Nasal cavity respiratory epithelium epithelial cell of viscerocranial mucosa (primary cell): ENCODE results near the gene RETREG2. TPM values are rescaled to one million over a fixed set of nuclear protein-coding genes. Genes with fewer than 3 reads are reported as not detected.

Experiments used
- total RNA-seq: library from RNA; depleted of rRNA; stranded (reverse); fragments of >200 nt; gene quantifications from 2 replicates; pipeline ENCODE4 v1.2.3, GENCODE V29; 2014

Gene RETREG2, protein sequence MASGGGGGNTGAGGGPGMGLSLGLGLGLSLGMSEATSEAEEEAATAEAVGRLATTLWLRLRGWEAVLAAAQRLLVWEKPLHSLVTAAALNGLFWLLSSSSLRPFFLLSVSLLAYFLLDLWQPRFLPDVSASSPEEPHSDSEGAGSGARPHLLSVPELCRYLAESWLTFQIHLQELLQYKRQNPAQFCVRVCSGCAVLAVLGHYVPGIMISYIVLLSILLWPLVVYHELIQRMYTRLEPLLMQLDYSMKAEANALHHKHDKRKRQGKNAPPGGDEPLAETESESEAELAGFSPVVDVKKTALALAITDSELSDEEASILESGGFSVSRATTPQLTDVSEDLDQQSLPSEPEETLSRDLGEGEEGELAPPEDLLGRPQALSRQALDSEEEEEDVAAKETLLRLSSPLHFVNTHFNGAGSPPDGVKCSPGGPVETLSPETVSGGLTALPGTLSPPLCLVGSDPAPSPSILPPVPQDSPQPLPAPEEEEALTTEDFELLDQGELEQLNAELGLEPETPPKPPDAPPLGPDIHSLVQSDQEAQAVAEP
- 59.1 and 87.5 TPM in 2 replicates for total RNA-seq

DNA sequence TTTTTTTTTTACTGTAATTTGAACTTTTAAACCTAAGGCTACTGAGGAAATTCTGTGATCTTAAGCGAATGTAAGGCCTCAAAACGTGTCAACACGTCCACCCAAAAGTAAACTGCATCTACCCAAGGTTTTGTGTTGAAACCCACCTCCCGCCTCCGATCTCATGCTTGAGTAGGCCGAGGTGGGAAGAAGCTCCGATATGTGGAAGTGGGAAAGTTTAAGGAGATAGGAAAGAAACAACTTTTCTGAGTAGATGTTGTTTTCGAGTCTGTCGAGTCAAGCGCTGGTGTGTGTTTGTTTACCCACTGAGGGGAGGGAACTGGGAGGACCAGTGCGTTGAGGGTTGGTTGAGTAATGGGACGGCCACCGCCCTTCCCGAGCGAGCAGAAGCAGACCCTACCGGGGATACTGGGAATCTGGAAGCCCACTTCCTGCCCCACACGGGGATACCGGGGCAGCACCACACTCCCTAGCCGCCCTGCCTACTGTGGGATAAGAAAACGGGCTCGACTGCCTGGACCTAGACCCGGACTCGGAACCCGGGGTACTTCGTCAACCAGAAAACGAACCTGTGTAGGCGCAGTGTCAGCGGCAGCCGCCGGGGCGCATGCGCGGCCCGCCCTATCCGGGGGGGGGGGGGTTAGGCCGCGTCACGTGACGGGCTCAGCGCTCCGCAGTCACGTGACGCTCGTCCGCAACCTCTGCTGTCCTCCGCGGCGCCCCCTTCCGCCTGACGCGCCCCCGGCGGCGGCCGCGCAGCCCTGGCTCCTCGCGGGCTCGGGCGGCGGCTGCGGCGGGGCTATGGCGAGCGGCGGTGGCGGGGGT, at the start of gene RETREG2:
RETREG2 (plus strand) TSS at position 724 of the 825 bp plus-strand sequence; CDS start at position 802, 78 bp downstream.

DNA sequence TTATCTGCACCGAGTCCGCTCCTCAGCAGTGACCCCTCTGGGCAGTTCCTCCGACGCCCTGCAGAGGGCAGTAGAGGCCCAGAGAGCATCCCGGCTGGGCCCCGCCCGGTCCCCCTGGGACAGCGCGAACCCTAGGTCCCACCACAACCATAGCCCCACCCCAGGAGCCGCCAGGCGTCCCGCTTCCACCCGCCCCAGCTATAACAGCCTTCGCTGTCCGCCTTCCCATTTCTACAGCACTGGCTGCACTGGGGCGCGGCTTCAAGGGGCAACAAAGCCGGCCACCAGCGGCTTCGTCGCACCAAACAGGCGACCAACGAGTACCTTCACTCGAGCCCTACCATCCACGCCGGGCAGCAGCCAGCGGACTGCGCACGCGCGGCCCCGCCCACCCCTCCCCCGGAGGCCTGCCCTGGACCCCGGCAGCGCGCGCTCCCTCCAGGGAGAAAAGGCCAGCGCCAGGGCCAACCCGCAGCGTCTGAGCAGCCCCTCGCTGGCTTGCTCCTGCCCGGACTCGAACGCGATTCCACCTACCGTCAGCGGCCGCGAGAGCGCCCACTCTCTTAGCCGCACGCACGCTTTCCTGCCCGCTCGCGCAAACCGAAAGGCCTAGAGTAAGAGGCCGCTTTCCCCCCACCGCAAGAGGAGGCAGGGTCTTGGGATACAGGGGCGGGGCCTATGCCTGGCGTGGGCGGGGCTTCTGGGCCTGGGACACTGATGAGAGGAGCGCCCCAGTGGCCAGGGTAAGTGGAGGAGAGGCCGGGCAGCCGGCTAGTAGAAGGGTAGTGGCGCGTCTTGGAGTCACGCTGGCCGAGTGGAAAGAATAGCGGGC, 17.7 kb upstream of the RETREG2 start, which contains the start of gene NHEJ1:
NHEJ1 (minus strand) TSS at position 630 of the 832 bp plus-strand sequence. CDS start 2,453 bp downstream, outside the sequence.

GRCh38 chr2:219169930-219170654, 8.0 kb upstream of the RETREG2 start, which contains the start of gene SLC23A3:
TSS of gene SLC23A3 (minus strand) at chr2:219170029. CDS start at chr2:219169984, 45 bp downstream.

GRCh38 chr2:219176818-219177551, 1.1 kb upstream of the RETREG2 start, which contains the start of gene CNPPD1:
TSS of gene CNPPD1 (minus strand) at chr2:219176925. CDS start at chr2:219176828, 97 bp downstream.

GRCh38 chr2:219206328-219207133, 28.5 kb downstream of the RETREG2 start, which contains the start of gene ZFAND2B:
TSS of gene ZFAND2B (plus strand) at chr2:219206782. CDS start at chr2:219206988, 206 bp downstream.

DNA sequence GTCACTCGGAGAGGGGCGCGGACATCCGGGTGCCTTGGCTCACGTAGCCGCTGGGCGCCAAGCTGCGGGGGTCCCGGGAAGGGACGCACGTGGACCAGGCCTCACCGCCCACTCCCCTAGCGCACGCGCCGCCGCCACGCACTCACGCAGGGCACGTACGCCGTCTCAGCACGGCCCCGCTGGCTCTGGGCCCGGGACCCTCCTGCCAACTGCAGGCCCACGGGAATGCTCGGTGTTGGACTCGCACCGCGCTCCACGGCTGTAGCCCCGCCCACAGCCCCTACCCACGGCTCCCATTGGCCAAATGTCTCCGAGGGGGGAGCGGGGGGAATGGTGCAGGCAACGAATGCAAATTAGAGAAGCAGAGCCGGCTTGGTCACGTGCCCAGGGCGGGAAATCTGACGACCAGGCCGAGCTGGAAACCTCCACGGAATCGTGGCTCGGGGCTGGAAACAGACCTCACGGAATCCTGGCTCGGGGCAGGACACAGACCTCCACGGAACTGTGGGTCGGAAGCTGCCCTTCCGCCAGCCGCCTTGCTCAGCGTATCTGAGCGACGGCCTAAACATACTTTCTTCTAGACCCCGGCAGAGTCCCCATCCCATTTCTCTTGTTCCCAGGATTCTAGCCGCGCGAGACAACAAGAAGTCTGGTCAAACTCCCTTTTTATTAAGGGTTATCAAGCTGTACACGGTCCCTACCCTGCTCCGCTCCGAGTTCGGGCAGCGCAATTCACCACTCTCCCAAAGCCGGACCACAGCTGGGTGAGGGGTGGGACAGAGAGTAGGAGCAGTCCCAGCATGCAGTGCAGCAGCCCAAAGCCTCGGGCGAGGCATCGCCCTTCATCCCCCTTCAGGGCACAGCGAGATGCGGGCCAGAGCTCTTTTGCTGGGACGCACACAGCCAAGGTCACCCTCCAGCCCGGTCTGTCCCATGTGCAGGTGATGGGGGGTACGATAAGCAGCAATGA, 40.9 kb downstream of the RETREG2 start, which contains the start of gene ABCB6:
ABCB6 (minus strand) TSS at position 227 of the 970 bp plus-strand sequence. CDS start 285 bp downstream, outside the sequence.

GRCh38 chr2:219229305-219230058, 51.4 kb downstream of the RETREG2 start, which contains the start of the genes ANKZF1 and ATG9A:
TSS of gene ANKZF1 (plus strand) at chr2:219229806. CDS start at chr2:219230258, 452 bp downstream.
TSS of gene ATG9A (minus strand) at chr2:219229636. CDS start at chr2:219228024, 1,612 bp downstream.

Other genes starting within 250 kb of the RETREG2 start
- gene CDK5R2, start 218.6 kb upstream of the RETREG2 start, total RNA-seq, result 0.07 TPM in 1 of 2 replicates, not detected in the other
- gene FEV, start 193.1 kb upstream of the RETREG2 start, total RNA-seq, result not detected in 2 replicates
- gene CRYBA2, start 184.9 kb upstream of the RETREG2 start, total RNA-seq, result not detected in 2 replicates
- gene CFAP65, start 136.8 kb upstream of the RETREG2 start, total RNA-seq, result not detected in 2 replicates
- not detected in 2 replicates for gene IHH, start 117.4 kb upstream of the RETREG2 start, total RNA-seq
- 16.7 TPM in 2 replicates for gene NHEJ1, start 17.5 kb upstream of the RETREG2 start, total RNA-seq
- gene SLC23A3, start 8.2 kb upstream of the RETREG2 start, total RNA-seq, result 0.68 and 3.8 TPM in 2 replicates
- gene CNPPD1, start 1.4 kb upstream of the RETREG2 start, total RNA-seq, result 29.2 and 32.5 TPM in 2 replicates
- 23.3 and 62.2 TPM in 2 replicates for gene ZFAND2B, start 28.5 kb downstream of the RETREG2 start, total RNA-seq
- 24.3 and 37.1 TPM in 2 replicates for gene ABCB6, start 40.7 kb downstream of the RETREG2 start, total RNA-seq
- 33.2 and 69.6 TPM in 2 replicates for gene ATG9A, start 51.4 kb downstream of the RETREG2 start, total RNA-seq
- 49.1 and 49.6 TPM in 2 replicates for gene ANKZF1, start 51.5 kb downstream of the RETREG2 start, total RNA-seq
- gene GLB1L, start 67.2 kb downstream of the RETREG2 start, total RNA-seq, result 3.8 and 4.4 TPM in 2 replicates
- 25.3 and 32.8 TPM in 2 replicates for gene STK16, start 67.2 kb downstream of the RETREG2 start, total RNA-seq
- not detected in 2 replicates for gene TUBA4B, start 75.0 kb downstream of the RETREG2 start, total RNA-seq
- gene TUBA4A, start 75.6 kb downstream of the RETREG2 start, total RNA-seq, result 45.5 and 70.4 TPM in 2 replicates
- gene DNAJB2, start 101.1 kb downstream of the RETREG2 start, total RNA-seq, result 39.0 and 83.7 TPM in 2 replicates
- gene PTPRN, start 131.1 kb downstream of the RETREG2 start, total RNA-seq, result not detected in 2 replicates
- not detected in 2 replicates for gene RESP18, start 154.5 kb downstream of the RETREG2 start, total RNA-seq
- 50.6 and 59.5 TPM in 2 replicates for gene DNPEP, start 209.6 kb downstream of the RETREG2 start, total RNA-seq
- gene DES, start 240.1 kb downstream of the RETREG2 start, total RNA-seq, result not detected in 2 replicates